ENCODE results near the gene NHERF1. TPM values are rescaled to one million over a fixed set of nuclear protein-coding genes. Genes with fewer than 3 reads are reported as not detected.

The NHERF1 gene
- total RNA-seq, 1 donor from 2014 or later: 6.8 TPM

DNA sequence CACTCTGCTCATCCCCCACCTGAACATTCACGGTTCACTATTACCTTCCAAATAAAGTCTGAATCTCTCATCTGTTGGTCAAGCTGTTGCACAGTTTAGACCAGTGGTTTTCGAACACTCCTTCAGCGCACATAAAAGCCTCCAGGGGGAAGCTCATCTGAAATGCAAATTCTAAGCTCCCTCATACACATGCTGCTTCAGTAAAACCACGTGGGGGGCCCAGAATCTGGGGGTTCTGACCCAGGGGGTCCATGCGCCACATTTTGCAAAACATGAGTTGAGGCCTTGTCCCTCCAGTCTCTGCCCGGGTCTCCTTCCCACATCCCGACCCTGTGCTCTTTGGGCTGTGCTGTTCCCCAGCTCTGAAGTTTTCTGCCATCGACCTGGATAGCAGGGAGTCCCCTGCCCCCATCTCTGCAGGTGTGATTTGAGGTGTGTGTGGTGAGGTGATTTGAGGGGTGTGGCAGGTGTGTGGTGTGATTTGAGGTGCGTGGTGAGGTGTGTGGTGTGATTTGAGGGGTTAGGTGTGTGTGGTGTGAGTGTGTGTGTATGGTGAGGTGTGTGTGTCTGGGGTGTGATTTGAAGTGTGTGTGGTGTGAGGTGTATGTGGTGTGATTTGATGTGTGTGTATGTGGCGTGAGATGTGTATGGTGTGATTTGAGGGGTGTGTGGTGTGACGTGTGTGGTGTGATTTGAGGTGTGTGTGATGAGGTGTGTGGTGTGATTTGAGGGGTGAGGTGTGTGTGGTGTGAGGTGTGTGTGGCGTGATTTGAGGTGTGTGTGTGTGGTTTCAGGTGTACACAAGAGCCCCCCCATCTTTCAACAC, 16.2 kb upstream of the NHERF1 start:
- DNase-seq (ENCODE audit: low read depth in 2 of 2): no peak

DNA sequence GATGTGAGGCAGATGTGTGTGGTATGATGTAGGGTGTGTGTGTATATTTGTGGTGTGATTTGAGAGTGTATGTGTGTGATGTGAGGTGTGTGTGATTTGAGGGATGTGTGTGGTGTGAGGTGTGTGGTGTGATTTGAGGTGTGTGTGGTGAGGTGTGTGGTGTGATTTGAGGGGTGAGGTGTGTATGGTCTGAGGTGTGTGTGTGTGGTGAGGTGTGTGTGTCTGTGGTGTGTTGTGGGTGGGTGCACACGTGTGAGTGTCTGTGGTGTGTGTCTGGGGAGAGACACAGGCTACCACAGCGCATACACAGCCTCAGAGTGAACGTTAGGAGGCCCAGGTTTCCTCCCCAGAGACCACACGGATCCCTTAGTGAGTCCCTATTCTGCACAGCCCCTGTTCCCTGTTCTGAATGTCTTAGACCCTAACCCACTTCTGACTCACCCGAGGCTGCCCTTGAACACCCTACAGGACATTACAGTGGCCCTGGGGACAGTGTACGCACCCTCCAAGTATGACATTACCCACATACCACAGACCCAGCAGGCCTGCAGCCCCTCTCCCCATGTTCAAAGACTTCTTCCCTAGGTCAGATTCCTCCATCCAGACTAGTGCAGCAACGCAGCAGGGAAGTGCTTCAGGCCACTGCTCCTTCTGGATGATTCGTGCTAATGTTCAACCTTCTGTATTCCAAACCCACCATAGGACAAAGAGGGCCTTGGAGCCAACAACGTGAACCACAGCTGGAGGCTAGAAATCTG, 14.9 kb upstream of the NHERF1 start:
- no peak for DNase-seq (ENCODE audit: low read depth in 2 of 2)

DNA sequence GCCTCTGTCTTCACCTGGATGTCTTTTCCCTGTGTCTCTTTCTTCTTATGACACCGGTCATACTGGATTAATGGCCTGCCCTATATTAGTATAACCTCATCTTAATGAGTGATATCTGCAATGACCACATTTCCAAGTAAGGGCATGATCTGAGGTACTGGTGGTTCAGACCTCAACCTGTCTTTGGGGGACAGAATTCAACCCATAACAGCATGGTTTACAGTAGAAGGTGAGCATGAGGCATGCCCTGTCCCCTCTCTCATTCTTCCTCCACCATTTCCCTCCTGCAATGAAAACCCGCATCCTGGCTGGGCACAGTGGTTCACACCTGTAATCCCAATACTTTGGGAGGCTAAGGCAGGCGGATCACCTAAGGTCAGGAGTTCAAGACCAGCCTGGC, 14.2 kb upstream of the NHERF1 start:
- DNase-seq (ENCODE audit: low read depth in 2 of 2): no peak

- DNase-seq (ENCODE audit: low read depth in 2 of 2): no peak
Measured at GRCh38 chr17:74736513-74737298, 11.7 kb upstream of the NHERF1 start, which contains the start of gene RAB37. Gene RAB37 (plus strand): TSS chr17:74737256. CDS start chr17:74737273, 17 bp downstream.

GRCh38 chr17:74737299-74738050, 11.0 kb upstream of the NHERF1 start:
- no peak for DNase-seq (ENCODE audit: low read depth in 2 of 2)

GRCh38 chr17:74738051-74738996, 10.1 kb upstream of the NHERF1 start:
- no peak for DNase-seq (ENCODE audit: low read depth in 2 of 2)

DNA sequence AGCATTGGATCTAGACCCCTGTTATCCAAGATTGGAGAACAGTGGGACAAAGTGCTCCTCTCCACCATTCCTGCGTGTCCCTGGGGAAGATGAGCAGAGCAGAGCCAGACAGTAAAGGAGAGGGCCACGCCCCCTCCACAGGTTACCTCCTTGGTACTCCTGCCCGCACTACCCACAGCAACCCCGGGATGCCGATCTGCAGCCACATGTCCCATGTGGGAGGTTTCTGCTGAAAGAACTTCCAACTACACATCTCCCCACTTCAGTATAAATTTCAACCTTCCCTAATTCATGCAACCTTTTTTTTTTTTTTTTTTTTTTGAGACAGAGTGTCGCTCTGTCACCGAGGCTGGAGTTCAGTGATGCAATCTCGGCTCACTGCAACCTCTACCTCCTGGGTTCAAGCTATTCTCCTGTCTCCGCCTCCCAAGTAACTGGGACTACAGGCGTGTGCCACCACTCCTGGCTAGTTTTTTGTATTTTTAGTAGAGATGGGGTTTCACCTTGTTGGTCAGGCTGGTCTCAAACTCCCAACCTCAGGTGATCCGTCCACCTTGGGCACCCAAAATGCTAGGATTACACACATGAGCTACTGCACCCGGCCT, 9.1 kb upstream of the NHERF1 start:
- no peak for DNase-seq (ENCODE audit: low read depth in 2 of 2)

DNA sequence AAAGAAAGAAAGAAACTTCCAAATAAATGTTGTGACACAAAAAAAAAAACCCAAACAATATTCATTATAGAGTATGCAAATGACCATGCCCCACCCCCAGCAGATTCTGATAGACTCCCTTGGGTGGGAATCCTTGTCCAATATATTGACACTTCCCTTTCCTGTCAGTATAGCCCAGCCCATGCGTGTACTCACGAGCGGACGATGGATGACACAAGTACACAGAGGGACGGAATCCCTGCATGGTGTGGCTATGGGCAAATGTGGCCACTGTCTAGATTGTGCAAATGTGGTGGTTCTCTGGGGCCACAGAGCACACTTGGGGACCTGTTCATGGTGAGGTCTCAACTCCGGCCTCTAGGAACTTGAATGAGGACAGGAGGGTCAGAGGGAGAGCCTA, 8.3 kb upstream of the NHERF1 start:
- DNase-seq (ENCODE audit: low read depth in 2 of 2): no peak

DNA sequence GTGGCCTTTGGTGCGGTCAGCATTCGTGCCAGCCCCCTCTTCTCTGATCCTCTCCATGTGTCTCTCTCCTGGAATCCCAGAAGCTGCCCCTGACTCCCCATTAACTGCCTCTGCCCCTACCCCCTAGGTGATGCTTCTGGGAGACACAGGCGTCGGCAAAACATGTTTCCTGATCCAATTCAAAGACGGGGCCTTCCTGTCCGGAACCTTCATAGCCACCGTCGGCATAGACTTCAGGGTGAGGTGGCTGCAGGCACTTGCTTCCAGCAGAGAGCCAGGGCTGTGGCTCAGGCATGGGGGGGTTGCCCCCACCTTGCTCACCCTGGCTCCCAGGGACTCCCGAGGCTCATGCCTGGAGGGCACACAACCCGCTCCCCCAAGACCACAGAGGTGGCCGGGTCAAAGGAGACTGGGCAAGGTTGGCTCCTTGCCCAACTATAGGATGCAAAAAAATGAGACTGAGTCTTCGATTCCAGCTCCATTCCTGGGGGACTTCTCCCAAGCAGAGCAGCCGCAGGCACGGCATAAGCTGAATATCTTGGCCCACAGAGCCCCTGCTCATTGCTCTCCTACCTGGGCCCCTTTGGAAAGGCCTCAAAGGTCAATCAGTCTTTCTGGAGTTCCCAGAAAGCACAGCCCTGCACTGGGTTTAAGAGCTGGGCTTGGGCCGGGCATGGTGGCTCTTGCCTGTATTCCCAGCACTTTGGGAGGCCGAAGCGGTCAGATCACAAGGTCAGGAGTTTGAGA, 7.6 kb upstream of the NHERF1 start:
- no peak for DNase-seq (ENCODE audit: low read depth in 2 of 2)

DNA sequence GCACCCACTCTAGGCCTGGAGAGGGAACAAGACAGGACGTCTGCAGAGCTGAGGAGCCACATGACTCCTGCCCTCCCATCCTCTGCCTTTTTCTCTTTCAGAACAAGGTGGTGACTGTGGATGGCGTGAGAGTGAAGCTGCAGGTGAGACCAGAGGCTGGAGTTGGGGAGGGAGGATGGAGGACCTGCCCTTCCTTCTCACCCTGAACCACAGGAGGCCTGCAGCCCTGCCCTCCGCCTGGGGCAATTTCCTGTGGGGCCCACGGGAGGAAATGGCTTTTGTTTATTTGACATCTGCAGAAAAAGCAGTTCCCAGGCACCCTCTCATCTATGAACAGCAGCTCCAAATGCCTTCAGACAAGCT, 6.3 kb upstream of the NHERF1 start:
- DNase-seq (ENCODE audit: low read depth in 2 of 2): peak in 1 of 2 donors; percentile 43

DNA sequence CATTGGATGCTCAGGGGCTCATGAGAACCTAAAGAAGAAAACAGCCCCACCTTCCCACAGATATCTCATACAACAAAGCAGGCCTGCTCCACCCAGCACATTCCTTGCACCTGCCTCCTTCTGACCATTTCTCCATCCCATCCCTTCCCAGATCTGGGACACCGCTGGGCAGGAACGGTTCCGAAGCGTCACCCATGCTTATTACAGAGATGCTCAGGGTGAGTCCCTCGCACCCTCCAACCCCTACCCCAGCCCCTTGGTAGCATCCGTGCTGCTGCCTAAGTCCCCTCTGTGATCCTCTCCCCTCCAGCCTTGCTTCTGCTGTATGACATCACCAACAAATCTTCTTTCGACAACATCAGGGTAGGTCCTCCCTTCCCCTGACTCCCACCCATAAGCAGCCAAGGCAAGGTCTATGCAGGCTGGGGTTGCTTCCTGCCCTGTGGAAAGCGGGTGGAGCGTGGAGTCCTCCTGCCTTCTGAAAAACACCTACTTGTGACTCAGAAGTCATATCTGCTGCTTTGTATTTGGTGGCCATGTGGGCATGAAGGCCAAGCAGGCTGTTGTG, 5.4 kb upstream of the NHERF1 start:
- no peak for DNase-seq (ENCODE audit: low read depth in 2 of 2)

DNA sequence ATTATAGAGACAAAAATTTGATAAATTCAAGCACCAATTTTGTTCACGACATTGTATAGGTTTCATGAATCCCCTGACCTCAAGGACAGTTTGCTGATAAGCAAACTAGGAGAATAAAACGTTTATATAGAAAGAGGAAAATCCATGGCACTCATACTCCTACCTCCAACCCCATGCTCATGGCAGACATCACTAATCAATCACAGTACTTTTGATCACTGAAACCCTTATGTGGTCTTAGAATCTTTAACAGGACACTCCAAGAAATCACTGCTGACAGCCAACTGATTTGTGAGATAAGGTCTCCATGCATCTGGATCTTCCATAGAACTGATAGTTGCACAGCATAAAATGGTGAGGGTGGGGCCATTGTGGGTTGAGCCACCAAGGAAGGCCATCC, 4.7 kb upstream of the NHERF1 start:
- no peak for DNase-seq (ENCODE audit: low read depth in 2 of 2)

DNA sequence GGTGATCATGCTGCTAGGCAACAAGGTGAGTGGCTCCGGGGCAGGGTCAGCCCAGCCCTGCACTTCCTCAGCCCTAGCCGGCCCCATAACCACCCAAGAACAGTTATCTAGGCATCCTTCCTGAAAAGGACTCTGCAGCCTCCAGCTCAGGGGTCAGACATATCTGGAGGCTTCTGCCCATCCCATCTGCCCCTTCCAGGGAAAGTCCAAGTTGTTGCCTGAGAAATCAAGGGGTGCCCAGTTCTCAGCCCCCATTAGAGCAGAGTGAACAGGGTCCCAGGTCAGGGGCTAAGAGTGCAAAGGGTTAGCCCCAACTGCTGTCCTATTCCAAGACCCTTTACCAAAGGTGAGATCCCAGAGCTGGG, 4.1 kb upstream of the NHERF1 start:
- no peak for DNase-seq (ENCODE audit: low read depth in 2 of 2)

GRCh38 chr17:74744714-74745547, 3.5 kb upstream of the NHERF1 start:
- peak; percentile 27 to 62 for DNase-seq (ENCODE audit: low read depth in 2 of 2)

- no peak for DNase-seq (ENCODE audit: low read depth in 2 of 2)
Measured at GRCh38 chr17:74745548-74746177, 2.8 kb upstream of the NHERF1 start.

GRCh38 chr17:74746376-74746775, 2.1 kb upstream of the NHERF1 start:
- DNase-seq (ENCODE audit: low read depth in 2 of 2): no peak

DNA sequence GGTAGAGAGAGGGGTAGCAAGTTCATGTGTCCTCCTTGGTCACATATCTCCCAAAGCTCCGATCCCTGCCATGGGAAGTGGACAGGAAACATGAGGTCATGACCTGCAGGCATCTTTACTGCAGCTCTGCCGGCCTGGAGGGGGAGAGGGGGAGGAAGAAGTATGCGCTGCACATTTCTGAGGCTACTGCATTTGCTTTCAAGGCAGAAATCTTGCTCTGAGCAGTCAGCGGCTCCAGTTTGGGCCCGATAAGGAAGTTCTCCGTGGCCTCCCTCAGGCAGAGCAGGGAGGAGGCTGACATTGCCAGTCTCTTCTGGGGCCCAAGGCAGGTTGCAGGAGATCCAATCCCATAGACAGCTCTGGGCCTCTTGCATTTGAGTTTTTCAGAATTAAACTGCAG, 1.5 kb upstream of the NHERF1 start:
- no peak for DNase-seq (ENCODE audit: low read depth in 2 of 2)

DNA sequence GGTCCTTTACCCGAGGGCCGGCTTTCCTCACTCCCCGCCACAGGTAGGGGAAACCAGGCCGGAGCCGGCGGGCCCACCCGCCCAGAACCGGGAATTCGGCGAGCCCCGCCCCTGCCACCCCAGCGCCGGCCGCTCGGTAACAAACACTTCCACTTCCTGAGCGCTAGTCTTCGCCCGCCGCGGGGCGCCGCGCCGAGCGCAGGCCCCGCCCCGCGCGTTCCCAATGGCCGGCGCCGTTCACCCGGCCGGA, 224 bp upstream of the NHERF1 start:
- DNase-seq (ENCODE audit: low read depth in 2 of 2): no peak
